HT-29 (cell line): Measurements from ENCODE around the gene NCBP2. TPM values are rescaled to one million over a fixed set of nuclear protein-coding genes. Genes with fewer than 3 reads are reported as not detected.

ENCODE experiments used
- total RNA-seq: library from RNA; depleted of rRNA; stranded (reverse); fragments of >200 nt; shearing (Covaris generic); gene quantifications from 2 replicates; pipeline ENCODE4 v1.2.3, GENCODE V29; 2014; rRNA removed

Gene NCBP2
- total RNA-seq, 1 experiment from 2014 or later, result 67.1 TPM

Other genes with a start within 250 kb of the NCBP2 start
- gene CEP19, start 230.3 kb downstream of the NCBP2 start, total RNA-seq, result 0.15 and 0.52 TPM in 2 replicates
- gene PIGX, start 230.2 kb downstream of the NCBP2 start, total RNA-seq, result 16.7 and 19.7 TPM in 2 replicates
- gene PAK2, start 202.7 kb downstream of the NCBP2 start, total RNA-seq, result 26.8 and 29.5 TPM in 2 replicates
- gene SENP5, start 74.6 kb downstream of the NCBP2 start, total RNA-seq, result 18.8 and 21.1 TPM in 2 replicates
- 7.3 and 10.1 TPM in 2 replicates for gene PIGZ, start 26.3 kb upstream of the NCBP2 start, total RNA-seq
- 4.1 and 15.3 TPM in 2 replicates for gene MELTF, start 87.3 kb upstream of the NCBP2 start, total RNA-seq